ENCODE data around the gene SAXO1. TPM values are rescaled to one million over a fixed set of nuclear protein-coding genes. Genes with fewer than 3 reads are reported as not detected.

The SAXO1 gene
- total RNA-seq, 1 experiment from 2014 or later: not detected

DNA sequence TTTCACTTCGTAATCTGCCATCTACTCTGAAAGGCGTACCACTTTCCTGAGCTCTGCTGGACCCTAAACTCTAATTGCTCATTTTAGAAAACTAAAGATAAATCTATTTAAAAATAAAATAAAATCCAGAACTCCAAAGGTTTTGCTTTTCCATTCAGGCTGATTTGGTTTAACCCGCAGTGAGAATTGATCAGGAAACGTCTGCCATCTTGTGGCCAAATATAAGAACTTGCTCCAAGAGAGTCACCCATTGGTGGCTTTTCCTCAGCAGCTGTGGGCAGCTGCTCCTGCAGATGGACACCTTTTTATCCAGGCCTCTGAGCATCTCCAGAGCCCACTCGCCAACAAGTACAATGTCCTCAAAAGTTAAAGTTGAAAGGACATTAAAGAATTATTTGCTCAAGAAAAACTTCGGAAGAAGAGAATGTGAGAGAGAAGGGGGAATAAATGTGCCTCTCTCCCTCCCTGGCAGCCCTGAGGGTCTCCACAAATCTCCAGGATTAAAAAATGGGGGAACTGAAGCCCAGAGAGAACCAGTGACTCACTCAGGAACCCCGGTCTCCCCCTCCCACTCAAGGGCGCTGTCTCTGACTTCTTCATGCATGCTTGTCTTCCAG lies 4.1 kb downstream of the SAXO1 start:
- H3K27ac ChIP-seq (ENCODE audit: low read length): no peak overlapping the region
- no peak overlapping the region for H2AFZ ChIP-seq (ENCODE audit: low read length)
- TF ChIP-seq EZH2 (IDR thresholded peaks at IDR 0.05; ENCODE audit: low read length, unreplicated experiment): no peak
- TF ChIP-seq, protein P1, sequence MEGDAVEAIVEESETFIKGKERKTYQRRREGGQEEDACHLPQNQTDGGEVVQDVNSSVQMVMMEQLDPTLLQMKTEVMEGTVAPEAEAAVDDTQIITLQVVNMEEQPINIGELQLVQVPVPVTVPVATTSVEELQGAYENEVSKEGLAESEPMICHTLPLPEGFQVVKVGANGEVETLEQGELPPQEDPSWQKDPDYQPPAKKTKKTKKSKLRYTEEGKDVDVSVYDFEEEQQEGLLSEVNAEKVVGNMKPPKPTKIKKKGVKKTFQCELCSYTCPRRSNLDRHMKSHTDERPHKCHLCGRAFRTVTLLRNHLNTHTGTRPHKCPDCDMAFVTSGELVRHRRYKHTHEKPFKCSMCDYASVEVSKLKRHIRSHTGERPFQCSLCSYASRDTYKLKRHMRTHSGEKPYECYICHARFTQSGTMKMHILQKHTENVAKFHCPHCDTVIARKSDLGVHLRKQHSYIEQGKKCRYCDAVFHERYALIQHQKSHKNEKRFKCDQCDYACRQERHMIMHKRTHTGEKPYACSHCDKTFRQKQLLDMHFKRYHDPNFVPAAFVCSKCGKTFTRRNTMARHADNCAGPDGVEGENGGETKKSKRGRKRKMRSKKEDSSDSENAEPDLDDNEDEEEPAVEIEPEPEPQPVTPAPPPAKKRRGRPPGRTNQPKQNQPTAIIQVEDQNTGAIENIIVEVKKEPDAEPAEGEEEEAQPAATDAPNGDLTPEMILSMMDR (conservative IDR thresholded peaks at IDR 0.05; ENCODE audit: low read depth, low read length): peak; percentile 70
- no peaks in the 10 kb centered on the region for H3K9me2 ChIP-seq (replicated peaks; ENCODE audit: low read length)
- no peaks in the 10 kb centered on the region for H4K20me1 ChIP-seq (ENCODE audit: low read length)
- H3K79me2 ChIP-seq (ENCODE audit: low read length): no peaks in the 10 kb centered on the region
- intact Hi-C loops (cut with micrococcal nuclease): loop anchor here (1.0 to 10.0 kb wide), 5 partner anchors 204 to 1502 kb away; no protein-coding TSS in a partner anchor
- no peaks in the 10 kb centered on the region for H3F3A ChIP-seq (ENCODE audit: low read length, unreplicated experiment)
- POLR2A ChIA-PET (ENCODE audit: unreplicated experiment): no interaction called here
- H3K9me3 ChIP-seq (ENCODE audit: low read length): no peaks in the 10 kb centered on the region
- H3K36me3 ChIP-seq (ENCODE audit: low read depth, low read length): no peaks in the 10 kb centered on the region
- ATAC-seq (peak; percentile 71), DNase-seq (peak; percentile 69)
- H3K4me2 ChIP-seq (ENCODE audit: low read length): no peak overlapping the region
- no peak overlapping the region for H3K9ac ChIP-seq (ENCODE audit: low read length)
- no peak overlapping the region for H3K4me3 ChIP-seq (ENCODE audit: low read length)
- BruUV-seq (replicated peaks): no TSS peak
- H3K27me3 ChIP-seq (ENCODE audit: low read length): no peaks in the 10 kb centered on the region
- CTCF ChIA-PET: interaction anchor here (0.5 to 1.0 kb wide), 3 partner anchors 589 to 1131 kb away, joined by 3 to 6 read pairs (median 4); no protein-coding TSS in a partner anchor
- no peaks in the 10 kb centered on the region for H3K4me1 ChIP-seq (ENCODE audit: insufficient read depth, low read length)

GRCh38 chr9:19027825-19028224 lies 5.2 kb downstream of the SAXO1 start:
- Histone ChIP-seq H2AFZ (ENCODE audit: low read length) (no peak overlapping the region), H3K4me3 (ENCODE audit: low read length) (no peak overlapping the region), H3K36me3 (ENCODE audit: low read depth, low read length) (no peaks in the 10 kb centered on the region), H3K9ac (ENCODE audit: low read length) (no peak overlapping the region), H3F3A (ENCODE audit: low read length, unreplicated experiment) (no peaks in the 10 kb centered on the region), H3K9me2 (replicated peaks; ENCODE audit: low read length) (no peaks in the 10 kb centered on the region), H3K79me2 (ENCODE audit: low read length) (no peaks in the 10 kb centered on the region), H3K27me3 (ENCODE audit: low read length) (no peaks in the 10 kb centered on the region), H3K9me3 (ENCODE audit: low read length) (no peaks in the 10 kb centered on the region), H3K4me2 (ENCODE audit: low read length) (no peak overlapping the region), H4K20me1 (ENCODE audit: low read length) (no peaks in the 10 kb centered on the region), H3K4me1 (ENCODE audit: insufficient read depth, low read length) (no peaks in the 10 kb centered on the region), H3K27ac (ENCODE audit: low read length) (no peak overlapping the region)
- BruUV-seq (replicated peaks): no TSS peak
- ChIA-PET POLR2A (ENCODE audit: unreplicated experiment) (no interaction called here), CTCF (no interaction called here)
- intact Hi-C loops (cut with micrococcal nuclease): loop anchor here (1.0 to 10.0 kb wide), 5 partner anchors 203 to 1501 kb away; no protein-coding TSS in a partner anchor
- ATAC-seq (no peak), DNase-seq (no peak)
- TF ChIP-seq EZH2phosphoT487 (IDR thresholded peaks at IDR 0.05; ENCODE audit: borderline replicate concordance, low read length): no peak
- TF ChIP-seq, protein P1 (conservative IDR thresholded peaks at IDR 0.05; ENCODE audit: low read depth, low read length): no peak
- TF ChIP-seq EZH2 (IDR thresholded peaks at IDR 0.05; ENCODE audit: low read length, unreplicated experiment): no peak

GRCh38 chr9:19026375-19026774 lies 6.6 kb downstream of the SAXO1 start:
- Histone ChIP-seq H3K4me3 (ENCODE audit: low read length) (no peak overlapping the region), H3K9me3 (ENCODE audit: low read length) (no peaks in the 10 kb centered on the region), H3K4me2 (ENCODE audit: low read length) (no peak overlapping the region), H3K36me3 (ENCODE audit: low read depth, low read length) (no peaks in the 10 kb centered on the region), H2AFZ (ENCODE audit: low read length) (no peak overlapping the region), H3K79me2 (ENCODE audit: low read length) (no peaks in the 10 kb centered on the region), H3K9ac (ENCODE audit: low read length) (no peak overlapping the region), H3K27me3 (ENCODE audit: low read length) (no peaks in the 10 kb centered on the region), H3F3A (ENCODE audit: low read length, unreplicated experiment) (no peaks in the 10 kb centered on the region), H4K20me1 (ENCODE audit: low read length) (no peaks in the 10 kb centered on the region), H3K4me1 (ENCODE audit: insufficient read depth, low read length) (no peaks in the 10 kb centered on the region), H3K9me2 (replicated peaks; ENCODE audit: low read length) (no peaks in the 10 kb centered on the region), H3K27ac (ENCODE audit: low read length) (no peak overlapping the region)
- CTCF ChIA-PET: no interaction called here
- ATAC-seq: no peak
- intact Hi-C loops (cut with micrococcal nuclease): loop anchor here (5.0 to 10.0 kb wide), 4 partner anchors 202 to 1499 kb away; no protein-coding TSS in a partner anchor
- POLR2A ChIA-PET (ENCODE audit: unreplicated experiment): no interaction called here
- no peak for DNase-seq
- no peak for TF ChIP-seq EZH2 (IDR thresholded peaks at IDR 0.05; ENCODE audit: low read length, unreplicated experiment)
- TF ChIP-seq, protein P1 (conservative IDR thresholded peaks at IDR 0.05; ENCODE audit: low read depth, low read length): no peak
- no peak for TF ChIP-seq EZH2phosphoT487 (IDR thresholded peaks at IDR 0.05; ENCODE audit: borderline replicate concordance, low read length)
- no TSS peak for BruUV-seq (replicated peaks)
